GM23248 (cell line): ENCODE results near the gene TRAF3IP3.

ENCODE experiments used
- EZH2 ChIP-seq: fragments of 200-600 bp; sonication (generic); IDR thresholded peaks from 2 replicates; pipeline ENCODE4 v1.6.1; 2018; ENCODE audit warnings: antibody characterized with exemption, mild to moderate bottlenecking; ENCODE audit not compliant: insufficient read depth, poor library complexity, severe bottlenecking
- EZH2phosphoT487 ChIP-seq: fragments of 200-600 bp; sonication (generic); IDR thresholded peaks from 2 replicates; pipeline ENCODE4 v1.6.1; 2018; ENCODE audit warnings: antibody characterized with exemption, moderate library complexity, mild to moderate bottlenecking, low read depth; ENCODE audit not compliant: insufficient read depth

- no peak for TF ChIP-seq EZH2
- no peak for TF ChIP-seq EZH2phosphoT487
These were observed 58.0 kb downstream of the TRAF3IP3 start for GRCh38 chr1:209813902-209814301.
